Testis (tissue), 3 donors: Measurements from ENCODE around the gene HAPSTR1. TPM values are rescaled to one million over a fixed set of nuclear protein-coding genes. Genes with fewer than 3 reads are reported as not detected.

Source experiments
- DNase-seq: peaks from one replicate; pipeline ENCODE4 v3.0.0-alpha.2; 2019
- H3K27ac ChIP-seq, 2 donors: fragments of 200-600 bp; sonication (generic); one replicate each; pipeline ENCODE4 v1.5.1; 2019
- H3K27me3 ChIP-seq: fragments of 200-600 bp; sonication (generic); one replicate; pipeline ENCODE4 v1.5.1; 2019
- H3K36me3 ChIP-seq: fragments of 200-600 bp; sonication (generic); one replicate; pipeline ENCODE4 v1.5.1; 2017; ENCODE audit warnings: low read depth; ENCODE audit errors: missing control alignments
- H3K4me1 ChIP-seq: fragments of 200-600 bp; sonication (generic); one replicate; pipeline ENCODE4 v1.5.1; 2019
- H3K4me3 ChIP-seq, 2 donors: fragments of 200-600 bp; sonication (generic); one replicate each; pipeline ENCODE4 v1.5.1; 2017 to 2019
- H3K9me3 ChIP-seq: fragments of 200-600 bp; sonication (generic); one replicate; pipeline ENCODE4 v1.5.1; 2017
- CTCF ChIP-seq, 3 experiments: fragments of 450-650 bp in 2 of 3; fragments of 200-600 bp in 1 of 3; sonication (generic) in 1 of 3; IDR thresholded peaks; one replicate each; pipeline ENCODE4 v1.5.1; 2016 to 2019; ENCODE audit warnings: antibody characterized with exemption in 3 of 3, mild to moderate bottlenecking in 2 of 3, moderate library complexity in 1 of 3
- POLR2A ChIP-seq: fragments of 450-650 bp; IDR thresholded peaks from one replicate; pipeline ENCODE4 v1.6.1; 2017; ENCODE audit warnings: antibody characterized with exemption, mild to moderate bottlenecking, moderate library complexity
- WGBS, 2 donors: methylation state at CpG; one replicate each; pipeline ENCODE4 v1.1.5; 2018; 5-methylcytosine and 5-hydroxymethylcytosine counted together
- intact Hi-C: fragments of 100-400 bp; cut with DNase I; formaldehyde crosslinking; loops from one replicate; pipeline ENCODE4 v1.15.1; 2023; ENCODE audit warnings: low total_unique reads
- polyA plus RNA-seq: library from polyadenylated mRNA; stranded (reverse); fragments of 350-450 nt; fragmentation: Illumina TruSeq; extraction: RNeasy Lipid Tissue Mini Kit (QIAGEN cat#74804); gene quantifications from one replicate; pipeline ENCODE4 v1.2.3, GENCODE V29; 2014; ENCODE audit warnings: low read depth, low replicate concordance; ENCODE audit not compliant: insufficient read depth
- total RNA-seq, 2 donors: library from RNA; depleted of rRNA; stranded (reverse); fragments of >200 nt; gene quantifications; one replicate each; pipeline ENCODE4 v1.2.3, GENCODE V29; 2016

Gene HAPSTR1
- total and polyA plus RNA-seq, 3 donors from 2014 or later: 37.5 to 75.7 (median 68.8) TPM

GRCh38 chr16:9058211-9058610, 33.2 kb upstream of the HAPSTR1 start:
- no peak overlapping the region for H3K27ac ChIP-seq
- no peak overlapping the region for H3K4me3 ChIP-seq
- no peaks in the 10 kb centered on the region for H3K9me3 ChIP-seq
- WGBS, 2 donors: 65 to 73% methylated on average over 9 of the region's 9 CpGs
- no peaks in the 10 kb centered on the region for H3K36me3 ChIP-seq
- no peak for DNase-seq
- H3K27me3 ChIP-seq: no peaks in the 10 kb centered on the region
- TF ChIP-seq CTCF (IDR thresholded peaks at IDR 0.05) (no peak), POLR2A (no peak)
- intact Hi-C loops: no loop called here
- no peaks in the 10 kb centered on the region for H3K4me1 ChIP-seq

DNA sequence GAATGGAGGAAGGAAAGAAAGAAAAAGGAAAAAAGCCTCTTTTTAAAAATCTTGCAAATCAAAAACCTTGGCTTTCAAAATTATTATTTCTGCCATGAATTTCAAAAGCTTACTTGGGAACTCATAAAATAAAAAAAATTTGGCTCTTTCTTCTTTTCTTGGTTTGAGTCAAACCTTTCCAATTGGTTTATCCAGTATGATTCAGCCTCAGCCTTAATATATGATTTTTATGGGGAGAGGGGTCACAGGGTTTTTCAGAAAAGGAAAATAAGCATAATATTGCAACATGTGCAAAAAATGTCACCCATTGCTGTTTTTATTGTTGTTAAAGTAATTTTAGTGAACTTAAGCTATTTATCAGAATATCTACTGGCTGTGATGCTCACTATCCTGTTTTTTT, 31.2 kb upstream of the HAPSTR1 start:
- TF ChIP-seq POLR2A: no peak
- no peaks in the 10 kb centered on the region for H3K27me3 ChIP-seq
- no peak overlapping the region for H3K27ac ChIP-seq
- H3K4me3 ChIP-seq: no peak overlapping the region
- intact Hi-C loops: no loop called here
- H3K36me3 ChIP-seq: no peaks in the 10 kb centered on the region
- H3K4me1 ChIP-seq: no peaks in the 10 kb centered on the region
- no peak for DNase-seq
- H3K9me3 ChIP-seq: no peaks in the 10 kb centered on the region

DNA sequence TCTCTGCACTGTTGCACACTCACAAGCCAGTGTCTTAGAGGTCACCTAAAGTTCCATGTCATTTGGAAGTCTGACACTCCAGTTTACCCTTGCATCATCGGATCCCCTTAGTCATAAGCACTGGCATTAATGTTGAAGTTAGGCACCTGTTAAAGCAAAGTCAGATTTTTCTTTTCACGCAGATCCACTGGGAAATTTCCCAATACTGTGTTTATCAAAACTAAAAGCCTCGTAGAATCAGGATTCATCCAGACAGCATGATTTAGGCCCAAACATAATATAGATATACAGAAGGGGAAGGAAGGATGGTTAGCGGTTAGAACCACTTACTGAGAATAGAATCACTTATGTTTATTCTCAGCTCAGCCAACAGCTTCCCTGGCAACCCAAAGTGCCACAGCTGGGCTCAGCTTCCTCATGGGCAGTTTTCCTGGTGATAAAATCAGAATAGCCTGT, 30.1 kb upstream of the HAPSTR1 start:
- Histone ChIP-seq H3K4me1 (no peaks in the 10 kb centered on the region), H3K27ac (no peak overlapping the region), H3K4me3 (no peak overlapping the region), H3K9me3 (no peaks in the 10 kb centered on the region), H3K27me3 (no peaks in the 10 kb centered on the region), H3K36me3 (no peaks in the 10 kb centered on the region)
- 80 to 81% methylated on average over 4 of the region's 4 CpGs for WGBS, 2 donors
- TF ChIP-seq CTCF (IDR thresholded peaks at IDR 0.05): no peak
- no peak for TF ChIP-seq POLR2A
- DNase-seq: no peak
- intact Hi-C loops: no loop called here

DNA sequence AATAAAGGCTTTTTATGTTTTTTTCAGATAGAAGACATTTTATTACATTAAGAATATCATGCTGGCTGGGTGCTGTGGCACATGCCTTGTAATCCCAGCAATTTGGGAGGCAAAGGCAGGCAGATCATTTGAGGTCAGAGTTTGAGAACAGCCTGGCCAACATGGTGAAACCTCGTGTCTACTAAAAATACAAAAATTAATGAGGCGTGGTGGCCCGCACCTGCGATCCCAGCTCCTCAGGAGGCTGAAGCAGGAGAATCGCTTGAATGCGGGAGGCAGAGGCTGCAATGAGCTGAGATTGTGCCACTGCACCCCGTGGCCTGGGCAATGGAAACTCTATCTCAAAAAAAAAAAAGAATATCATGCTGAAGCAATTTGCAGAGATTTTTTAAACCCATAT, 29.1 kb upstream of the HAPSTR1 start:
- Histone ChIP-seq H3K9me3 (no peaks in the 10 kb centered on the region), H3K4me1 (no peaks in the 10 kb centered on the region), H3K4me3 (no peak overlapping the region), H3K27ac (no peak overlapping the region), H3K36me3 (no peaks in the 10 kb centered on the region), H3K27me3 (no peaks in the 10 kb centered on the region)
- no peak for DNase-seq
- TF ChIP-seq CTCF (IDR thresholded peaks at IDR 0.05) (no peak), POLR2A (no peak)
- intact Hi-C loops: no loop called here
- 78 to 89% methylated on average over 7 of the region's 7 CpGs for WGBS, 2 donors

- H3K27me3 ChIP-seq: no peaks in the 10 kb centered on the region
- H3K4me1 ChIP-seq: no peaks in the 10 kb centered on the region
- intact Hi-C loops: no loop called here
- no peak overlapping the region for H3K27ac ChIP-seq
- WGBS, 2 donors: 89 to 91% methylated on average over 4 of the region's 4 CpGs
- no peak overlapping the region for H3K4me3 ChIP-seq
- no peak for DNase-seq
- H3K9me3 ChIP-seq: no peaks in the 10 kb centered on the region
- TF ChIP-seq CTCF (IDR thresholded peaks at IDR 0.05) (no peak), POLR2A (no peak)
- H3K36me3 ChIP-seq: no peaks in the 10 kb centered on the region
Measured at GRCh38 chr16:9065077-9065476, 26.4 kb upstream of the HAPSTR1 start.
